Neural cell (in vitro differentiated cells): Measurements from ENCODE around the gene GEMIN2.

ENCODE experiments used
- EP300 ChIP-seq: fragments of 450-650 bp; conservative IDR thresholded peaks from 2 replicates; pipeline ENCODE4 v1.6.1; 2014; ENCODE audit warnings: antibody characterized with exemption, mild to moderate bottlenecking, moderate library complexity; ENCODE audit not compliant: poor library complexity, severe bottlenecking
- POLR2AphosphoS5 ChIP-seq: IDR thresholded peaks from 2 replicates; pipeline ENCODE4 v1.6.1; 2012
- SMC3 ChIP-seq: fragments of 450-650 bp; conservative IDR thresholded peaks from 2 replicates; pipeline ENCODE4 v1.6.1; 2014; ENCODE audit warnings: antibody characterized with exemption, mild to moderate bottlenecking, moderate library complexity; ENCODE audit not compliant: poor library complexity
- TF ChIP-seq, protein P1 (sequence below): fragments of 450-650 bp; IDR thresholded peaks from 2 replicates; pipeline ENCODE4 v1.5.1; 2014; ENCODE audit warnings: antibody characterized with exemption, mild to moderate bottlenecking, moderate library complexity; ENCODE audit not compliant: poor library complexity, severe bottlenecking

DNA sequence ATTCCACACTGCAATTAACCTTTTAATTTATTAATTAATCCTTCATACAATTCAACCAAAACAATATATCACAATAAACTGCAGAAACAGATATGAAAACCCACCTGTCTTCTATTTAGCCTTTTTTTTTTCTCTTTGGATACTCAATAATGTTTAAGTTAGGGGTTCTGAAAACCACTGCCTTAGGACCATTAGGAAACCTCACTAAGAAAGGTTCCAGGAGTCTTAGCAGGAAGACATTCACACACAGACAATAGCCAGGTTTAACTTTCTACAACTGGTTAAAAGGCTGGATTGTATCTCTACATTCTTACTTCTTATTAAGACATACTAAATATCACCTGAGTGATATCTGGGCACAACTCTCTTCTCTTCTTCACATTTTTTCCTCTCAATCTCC, 14.4 kb upstream of the GEMIN2 start:
- TF ChIP-seq SMC3 (no peak), POLR2AphosphoS5 (no peak), EP300 (no peak)
- TF ChIP-seq, protein P1, sequence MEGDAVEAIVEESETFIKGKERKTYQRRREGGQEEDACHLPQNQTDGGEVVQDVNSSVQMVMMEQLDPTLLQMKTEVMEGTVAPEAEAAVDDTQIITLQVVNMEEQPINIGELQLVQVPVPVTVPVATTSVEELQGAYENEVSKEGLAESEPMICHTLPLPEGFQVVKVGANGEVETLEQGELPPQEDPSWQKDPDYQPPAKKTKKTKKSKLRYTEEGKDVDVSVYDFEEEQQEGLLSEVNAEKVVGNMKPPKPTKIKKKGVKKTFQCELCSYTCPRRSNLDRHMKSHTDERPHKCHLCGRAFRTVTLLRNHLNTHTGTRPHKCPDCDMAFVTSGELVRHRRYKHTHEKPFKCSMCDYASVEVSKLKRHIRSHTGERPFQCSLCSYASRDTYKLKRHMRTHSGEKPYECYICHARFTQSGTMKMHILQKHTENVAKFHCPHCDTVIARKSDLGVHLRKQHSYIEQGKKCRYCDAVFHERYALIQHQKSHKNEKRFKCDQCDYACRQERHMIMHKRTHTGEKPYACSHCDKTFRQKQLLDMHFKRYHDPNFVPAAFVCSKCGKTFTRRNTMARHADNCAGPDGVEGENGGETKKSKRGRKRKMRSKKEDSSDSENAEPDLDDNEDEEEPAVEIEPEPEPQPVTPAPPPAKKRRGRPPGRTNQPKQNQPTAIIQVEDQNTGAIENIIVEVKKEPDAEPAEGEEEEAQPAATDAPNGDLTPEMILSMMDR = no peak
